Effector CD4-positive, alpha-beta T cell (primary cell): ENCODE measurements around the gene AKAP5.

Experiments
- DNase-seq: peaks from one replicate; pipeline ENCODE4 v3.0.0-alpha.2; 2020
- total RNA-seq: gene quantifications from one replicate; lab custom pipeline; 2026; lab: John Stamatoyannopoulos, UW

The AKAP5 gene, protein sequence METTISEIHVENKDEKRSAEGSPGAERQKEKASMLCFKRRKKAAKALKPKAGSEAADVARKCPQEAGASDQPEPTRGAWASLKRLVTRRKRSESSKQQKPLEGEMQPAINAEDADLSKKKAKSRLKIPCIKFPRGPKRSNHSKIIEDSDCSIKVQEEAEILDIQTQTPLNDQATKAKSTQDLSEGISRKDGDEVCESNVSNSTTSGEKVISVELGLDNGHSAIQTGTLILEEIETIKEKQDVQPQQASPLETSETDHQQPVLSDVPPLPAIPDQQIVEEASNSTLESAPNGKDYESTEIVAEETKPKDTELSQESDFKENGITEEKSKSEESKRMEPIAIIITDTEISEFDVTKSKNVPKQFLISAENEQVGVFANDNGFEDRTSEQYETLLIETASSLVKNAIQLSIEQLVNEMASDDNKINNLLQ
- 3.0 reads per million, percentile 10 among the genes with 10 or more reads in this experiment for total RNA-seq

DNA sequence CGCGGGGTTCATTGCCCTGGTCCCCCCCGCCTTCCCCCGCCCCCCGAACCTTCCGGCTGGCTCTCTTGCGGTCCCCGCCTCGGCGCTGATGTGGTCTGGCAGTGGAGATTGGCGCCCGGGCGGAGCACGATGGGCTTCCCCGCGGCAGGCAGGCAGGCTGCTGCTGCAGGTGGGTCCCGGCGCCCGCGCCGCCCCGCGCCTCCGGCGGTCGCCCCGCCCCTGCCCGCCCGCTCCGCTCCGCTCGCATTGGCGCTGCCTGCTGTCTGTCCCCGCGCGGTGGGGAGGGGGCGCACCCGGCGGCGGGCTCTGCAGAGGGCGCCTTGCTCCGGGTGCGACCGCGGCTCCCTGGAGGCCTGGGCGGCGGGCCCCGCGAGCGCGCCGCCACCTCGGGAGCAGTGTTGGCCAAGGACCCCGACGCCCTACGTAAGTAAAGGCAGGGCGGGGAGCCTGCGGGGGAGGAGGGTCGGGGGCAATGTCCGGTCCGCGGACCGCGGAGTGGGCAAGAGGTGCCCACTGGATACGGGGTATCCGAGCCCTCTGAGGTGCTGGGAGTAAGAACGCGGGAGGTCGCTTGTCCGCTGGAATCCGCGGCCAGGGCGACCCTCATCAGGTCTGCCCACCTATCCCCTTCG lies at the start of gene AKAP5:
AKAP5 (plus strand) TSS at position 309 of the 632 bp plus-strand sequence. CDS start 2,896 bp downstream, outside the sequence.
- DNase-seq, result peak; percentile 61

DNA sequence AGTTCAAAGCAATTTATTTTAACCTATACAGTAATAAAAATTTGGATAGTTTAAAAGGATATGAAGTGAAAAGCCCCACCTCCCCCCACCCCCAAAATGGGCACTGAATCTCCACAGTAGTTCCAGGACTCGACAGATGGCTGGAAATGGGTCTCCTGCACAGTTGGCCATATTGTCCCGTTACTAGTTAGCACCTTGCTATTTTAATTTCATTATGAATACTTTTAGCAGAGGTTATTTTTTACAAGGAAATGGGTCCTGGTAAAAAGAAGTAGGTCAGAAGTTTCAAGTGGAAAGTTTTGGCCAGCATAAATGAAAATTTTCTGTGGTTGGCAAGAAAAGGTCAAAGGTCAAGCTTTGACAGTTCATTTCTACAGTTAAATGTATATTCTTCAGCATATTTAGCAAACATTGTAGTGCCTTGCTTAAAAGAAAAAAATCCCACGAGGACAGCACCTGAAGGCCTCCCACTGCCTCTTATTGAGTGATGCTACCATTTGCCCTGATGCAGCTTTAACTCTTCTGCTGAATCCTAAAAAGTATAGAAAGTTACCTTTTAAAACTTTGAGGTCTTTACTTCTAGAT lies 48.9 kb upstream of the AKAP5 start:
- no peak for DNase-seq

DNA sequence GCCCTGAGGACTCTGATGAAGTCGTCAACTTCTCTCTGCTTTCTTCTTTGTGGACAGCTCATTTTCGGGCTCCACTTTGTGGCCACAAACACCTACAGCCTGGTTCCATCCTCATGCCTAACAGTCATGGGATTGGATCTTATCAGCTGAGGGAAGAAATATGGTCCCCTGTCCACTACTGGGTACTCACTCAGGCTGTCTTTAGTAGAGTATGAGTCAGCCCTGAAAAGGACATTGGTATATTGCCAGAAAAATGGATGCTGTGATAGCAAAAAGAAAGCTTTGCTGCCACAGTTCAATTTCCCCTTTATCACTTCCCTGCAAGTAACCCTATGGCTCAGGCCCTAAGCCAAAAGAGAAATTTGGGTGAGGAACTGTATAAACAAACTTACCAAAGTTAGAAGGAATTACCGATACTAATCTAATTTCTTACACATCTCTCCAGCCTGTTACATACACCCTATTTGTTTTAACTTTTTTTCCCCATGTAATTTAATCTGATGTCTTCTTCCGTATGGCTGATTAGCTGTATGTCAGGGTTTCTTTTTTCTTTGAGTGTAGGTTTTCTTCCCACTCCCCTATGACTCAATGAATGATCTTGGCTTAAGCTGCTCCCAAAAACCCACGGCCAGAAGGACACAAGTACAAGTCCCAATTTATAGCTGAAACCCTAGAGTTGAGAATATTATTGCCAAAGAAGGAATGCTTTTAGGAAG lies 48.1 kb upstream of the AKAP5 start:
- no peak for DNase-seq

DNA sequence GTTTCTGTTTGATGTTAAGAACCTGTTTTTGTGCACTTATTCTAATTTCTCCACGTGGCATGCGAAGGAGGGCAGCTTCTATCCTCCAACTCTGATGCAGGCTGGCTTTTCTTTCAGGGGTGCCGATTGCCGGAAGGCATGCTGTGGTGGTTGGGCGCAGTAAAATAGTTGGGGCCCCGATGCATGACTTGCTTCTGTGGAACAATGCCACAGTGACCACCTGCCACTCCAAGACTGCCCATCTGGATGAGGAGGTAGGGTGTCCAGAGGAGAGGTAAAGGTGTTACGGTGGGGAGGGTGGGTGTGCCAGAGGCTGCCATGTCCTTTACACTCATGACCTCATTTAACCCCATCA lies 47.6 kb upstream of the AKAP5 start:
- no peak for DNase-seq

DNA sequence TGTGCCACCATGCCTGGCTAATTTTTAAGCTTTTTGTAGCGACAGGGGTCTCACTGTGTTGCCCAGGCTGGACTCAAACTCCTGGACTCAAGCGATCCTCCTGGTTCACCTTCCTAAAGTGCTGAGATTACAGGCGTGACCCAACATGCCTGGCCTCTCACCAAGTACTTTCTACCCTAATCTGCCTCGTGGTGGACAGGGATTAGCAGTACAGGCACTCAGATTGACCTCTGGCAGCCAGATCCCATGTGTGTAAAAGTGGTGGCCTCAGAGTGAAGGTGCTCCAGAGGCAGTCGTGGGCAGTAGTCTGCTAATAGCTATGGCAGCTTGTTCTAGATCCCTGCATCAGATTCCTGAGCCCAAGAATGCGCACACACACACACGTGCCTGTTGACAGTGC lies 46.3 kb upstream of the AKAP5 start:
- no peak for DNase-seq

DNA sequence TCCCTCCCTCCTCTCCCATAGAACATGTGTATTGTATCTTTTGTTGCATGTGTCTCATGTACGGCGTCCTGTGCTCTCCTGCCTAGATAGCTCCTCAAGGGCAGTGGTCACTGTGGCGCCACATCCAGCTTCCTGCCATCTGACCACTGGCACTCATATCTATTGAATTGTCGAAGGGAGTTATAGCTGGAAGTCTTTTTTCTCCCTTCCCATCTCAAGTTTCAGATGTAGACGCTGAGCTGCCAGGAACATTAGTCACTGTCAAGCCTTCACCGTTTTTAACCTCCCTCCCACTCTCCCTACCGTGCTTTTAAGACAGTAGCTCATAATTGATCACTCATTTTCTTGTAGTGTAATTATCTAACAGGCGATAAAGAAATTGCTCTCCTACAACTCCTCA lies 44.1 kb upstream of the AKAP5 start:
- DNase-seq, result no peak

DNA sequence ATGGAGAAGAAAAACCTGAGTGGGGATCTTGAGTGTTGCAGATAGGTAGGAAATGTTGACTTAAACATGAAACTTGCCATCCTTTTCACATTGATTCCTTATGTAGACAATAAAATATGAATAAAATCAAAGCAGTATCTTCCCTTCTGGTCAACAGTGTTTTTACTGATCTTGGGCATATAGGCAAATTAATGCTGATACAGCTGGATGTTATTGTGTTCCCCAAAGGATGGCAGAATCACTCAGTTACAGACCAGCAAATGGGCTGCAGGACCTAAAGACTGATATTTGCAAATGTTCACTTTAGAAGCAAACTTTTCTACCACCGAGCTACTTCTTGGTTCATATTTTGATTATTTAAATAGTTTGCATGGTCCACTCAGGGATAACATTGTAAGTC lies 43.3 kb upstream of the AKAP5 start:
- no peak for DNase-seq

DNA sequence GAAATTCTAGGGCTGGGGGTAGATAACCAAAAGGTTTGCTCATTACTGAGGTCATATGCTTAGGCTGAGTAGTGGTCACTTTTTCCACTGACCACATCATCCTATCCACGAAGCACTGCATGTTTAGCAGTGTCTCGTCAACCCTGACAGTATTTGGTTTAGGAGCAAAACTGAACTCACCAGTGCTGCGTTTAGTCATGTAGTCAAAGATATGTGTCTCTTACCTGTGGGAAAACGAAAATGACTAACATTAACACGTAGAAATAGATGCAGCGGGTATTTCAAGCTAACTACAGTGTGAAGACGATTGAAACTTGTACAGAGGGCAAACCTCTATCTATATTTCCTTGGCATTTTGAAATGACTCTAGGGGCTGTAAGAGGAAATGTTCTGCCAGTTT lies 42.5 kb upstream of the AKAP5 start:
- DNase-seq, result no peak

DNA sequence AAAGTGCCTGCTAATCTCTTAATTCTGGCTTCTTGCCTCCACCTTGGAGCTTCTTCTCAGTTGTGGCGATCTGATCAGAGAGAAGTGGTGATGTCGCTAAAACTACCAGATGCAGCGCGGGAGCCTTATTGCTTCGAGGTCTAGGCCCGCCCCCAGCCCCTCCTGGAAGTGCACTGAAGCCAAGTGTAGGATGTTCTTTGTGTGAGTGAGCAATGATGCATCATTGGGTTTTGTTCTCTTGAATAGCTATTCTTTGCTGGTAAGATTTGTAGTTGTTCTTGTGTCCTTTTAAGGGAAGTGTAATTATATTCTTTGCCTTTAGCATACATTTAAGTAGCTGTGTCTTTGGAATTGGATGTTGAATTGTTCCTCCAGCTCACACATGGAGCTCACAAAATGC lies 41.3 kb upstream of the AKAP5 start:
- DNase-seq, result no peak

DNA sequence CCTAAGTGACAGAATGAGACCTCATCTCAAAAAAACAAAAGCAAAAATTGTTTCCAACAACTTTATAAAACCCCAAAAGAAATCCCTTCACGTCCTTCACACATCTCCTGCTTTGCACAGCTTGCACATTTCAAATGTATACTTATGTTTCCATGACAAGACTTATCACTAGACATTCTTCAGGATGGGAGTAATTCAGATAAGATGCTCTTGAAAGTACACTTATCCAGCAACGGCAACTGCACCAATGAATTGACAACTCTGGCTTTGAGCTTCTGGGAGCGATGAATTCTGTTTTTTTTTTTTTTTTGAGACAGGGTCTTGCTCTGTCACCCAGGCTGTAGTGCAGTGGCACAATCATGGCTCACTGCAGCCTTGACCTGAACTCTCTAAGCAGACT lies 30.8 kb upstream of the AKAP5 start:
- no peak for DNase-seq

DNA sequence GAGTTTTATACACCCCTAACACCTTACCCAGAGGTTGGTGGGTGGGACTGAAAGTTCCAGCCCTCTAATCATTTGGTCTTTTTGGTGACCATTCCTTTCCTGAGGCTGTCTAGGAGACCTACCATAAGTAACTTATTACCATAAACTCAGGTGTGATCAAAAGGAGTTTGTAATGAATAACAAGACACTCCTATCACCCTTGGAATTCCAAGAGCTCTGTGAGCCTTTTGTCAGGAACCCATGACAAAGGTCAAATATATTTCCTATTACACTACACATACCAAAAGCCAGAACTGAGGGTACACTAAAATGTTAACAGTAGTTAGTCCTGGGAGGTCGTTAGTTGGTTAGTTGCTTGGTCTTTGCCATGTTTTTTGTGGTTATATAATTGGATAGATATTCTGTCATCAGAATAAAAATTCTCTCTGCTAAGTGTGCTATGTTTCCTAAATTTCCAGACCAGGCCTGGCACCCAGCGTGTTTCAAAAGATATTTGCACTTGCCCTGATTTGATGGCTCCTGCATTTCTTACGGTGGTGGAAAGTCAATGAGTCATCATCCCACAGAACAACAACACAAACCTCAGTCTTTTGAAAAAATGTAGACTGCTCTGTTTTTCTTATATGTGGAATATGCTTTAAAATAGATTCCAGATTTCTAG lies 27.0 kb upstream of the AKAP5 start:
- DNase-seq, result no peak

DNA sequence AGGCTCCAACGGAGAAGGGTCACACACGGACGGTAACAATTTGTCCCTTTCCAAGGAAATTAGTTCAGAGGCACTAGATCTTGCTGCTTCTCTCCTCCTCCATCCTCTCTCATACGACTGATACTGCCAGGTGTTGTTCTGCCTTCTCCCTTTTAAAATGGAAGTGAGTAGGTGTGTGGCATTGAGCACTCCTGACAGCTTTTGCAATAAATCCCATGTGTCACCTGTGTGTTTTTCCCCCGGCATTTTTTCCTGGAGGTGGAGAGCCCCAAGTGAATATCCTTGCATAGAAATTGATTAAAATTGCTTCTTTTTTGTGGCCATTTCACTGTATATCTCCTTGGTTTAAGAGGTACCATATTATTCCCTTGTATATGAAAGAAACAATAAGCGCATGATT lies 26.2 kb upstream of the AKAP5 start:
- no peak for DNase-seq

DNA sequence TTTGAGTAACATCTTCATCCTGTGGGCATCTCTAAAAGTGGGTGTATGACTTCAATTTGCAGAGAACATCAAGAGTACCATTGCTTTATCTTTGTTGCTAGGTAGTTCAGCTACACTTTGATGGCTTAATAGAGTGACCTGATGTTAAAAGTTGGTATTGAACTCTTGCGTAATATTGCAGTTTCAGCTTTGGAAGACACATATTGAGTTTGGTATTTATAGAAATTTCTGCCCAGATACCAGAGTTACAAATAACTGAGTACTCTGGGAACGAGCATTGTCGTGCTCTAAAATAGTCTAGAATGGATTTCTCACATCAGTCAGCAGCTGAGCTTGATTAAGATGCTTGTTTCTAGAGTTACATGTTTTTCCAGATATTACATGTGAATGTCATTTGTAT lies 24.8 kb upstream of the AKAP5 start:
- DNase-seq, result no peak

DNA sequence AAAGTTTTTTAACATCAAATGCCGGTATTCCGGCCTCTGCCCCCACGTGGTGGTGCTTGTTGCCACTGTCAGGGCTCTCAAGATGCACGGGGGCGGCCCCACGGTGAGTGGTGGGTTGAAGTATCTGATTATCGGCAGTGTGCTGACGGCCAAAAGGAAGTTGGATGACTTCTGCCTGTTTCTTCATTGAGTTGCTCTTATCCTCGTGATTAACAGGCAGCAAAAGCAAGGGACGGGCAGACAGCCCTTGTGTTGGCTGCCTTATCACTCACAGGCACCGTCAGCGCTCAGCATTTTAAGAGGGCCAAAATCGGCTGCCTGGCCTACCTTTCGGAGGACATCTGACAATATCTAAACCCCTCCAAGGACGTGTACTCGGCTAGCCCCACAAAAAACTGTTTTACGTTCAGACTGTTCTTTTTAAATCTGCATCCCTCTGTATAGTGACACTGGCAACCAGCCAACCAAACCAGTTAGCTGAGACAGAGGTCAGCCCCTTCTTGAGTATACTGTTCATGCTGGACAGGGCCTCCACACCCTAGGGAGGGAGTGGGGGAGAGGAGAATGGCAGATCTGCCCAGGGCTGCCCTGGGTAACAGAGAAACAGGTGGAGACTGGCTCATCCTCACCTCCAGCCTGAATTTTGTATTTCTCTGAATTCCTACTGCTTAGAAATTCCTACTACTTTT lies 22.9 kb upstream of the AKAP5 start:
- DNase-seq, result no peak

DNA sequence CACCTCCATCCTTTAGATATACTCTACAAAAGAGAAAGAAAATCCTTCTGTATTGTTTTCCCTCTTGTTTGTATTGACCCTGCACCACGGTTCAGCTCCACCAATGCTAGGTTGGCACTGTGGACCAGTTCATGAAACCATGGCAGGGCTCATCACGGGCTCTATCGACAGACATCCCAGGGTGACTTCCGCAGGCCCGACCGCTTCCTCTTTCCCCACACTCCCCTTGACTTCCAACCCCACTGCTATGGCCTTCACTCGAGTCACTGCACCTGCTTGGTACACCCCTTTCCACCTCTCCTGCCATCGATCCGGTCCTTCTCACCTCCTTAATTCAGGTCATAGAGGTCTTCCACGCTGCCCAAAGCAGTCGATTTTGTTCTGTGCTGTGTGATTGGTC lies 21.2 kb upstream of the AKAP5 start:
- DNase-seq, result no peak

DNA sequence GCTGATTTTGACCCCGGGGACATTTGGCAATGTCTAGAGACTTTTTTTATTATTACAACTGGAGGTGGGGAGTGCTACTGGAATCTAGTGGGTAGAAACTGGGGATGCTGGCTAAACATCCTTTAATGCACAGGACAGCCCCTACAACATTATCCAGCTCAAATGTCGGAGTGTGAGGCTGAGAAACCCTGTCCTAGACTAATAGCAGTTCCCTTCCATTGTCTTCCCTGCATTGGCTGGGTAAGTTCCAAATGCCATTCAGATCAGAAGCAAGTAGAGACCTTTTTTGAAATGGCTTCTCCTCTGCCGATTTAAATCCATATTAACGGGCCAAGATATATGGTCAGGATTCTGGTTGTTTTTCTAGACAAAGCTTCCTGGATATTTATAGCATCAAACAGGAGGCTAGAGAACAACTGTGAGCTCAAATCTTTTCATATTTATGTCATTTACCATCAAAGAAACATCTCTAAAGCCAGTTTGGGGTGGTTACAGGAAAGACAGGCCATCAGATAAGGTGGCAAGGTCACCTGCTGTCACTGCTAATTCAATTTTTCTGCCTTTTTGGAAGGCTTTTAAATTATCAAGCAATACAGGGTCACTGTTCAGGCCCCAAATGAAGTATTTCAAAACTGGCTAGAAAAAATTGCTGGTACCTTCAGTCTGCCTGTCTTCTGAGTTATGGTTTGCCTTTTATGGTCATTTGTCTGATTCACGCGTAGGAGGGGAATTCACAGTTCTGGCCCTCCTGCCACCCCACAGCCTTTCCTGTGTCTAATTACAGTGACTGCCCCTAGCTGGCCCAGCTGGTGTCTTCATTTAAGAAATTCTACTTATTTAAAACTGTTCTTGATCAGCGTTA lies 20.1 kb upstream of the AKAP5 start:
- DNase-seq, result peak; percentile 12

DNA sequence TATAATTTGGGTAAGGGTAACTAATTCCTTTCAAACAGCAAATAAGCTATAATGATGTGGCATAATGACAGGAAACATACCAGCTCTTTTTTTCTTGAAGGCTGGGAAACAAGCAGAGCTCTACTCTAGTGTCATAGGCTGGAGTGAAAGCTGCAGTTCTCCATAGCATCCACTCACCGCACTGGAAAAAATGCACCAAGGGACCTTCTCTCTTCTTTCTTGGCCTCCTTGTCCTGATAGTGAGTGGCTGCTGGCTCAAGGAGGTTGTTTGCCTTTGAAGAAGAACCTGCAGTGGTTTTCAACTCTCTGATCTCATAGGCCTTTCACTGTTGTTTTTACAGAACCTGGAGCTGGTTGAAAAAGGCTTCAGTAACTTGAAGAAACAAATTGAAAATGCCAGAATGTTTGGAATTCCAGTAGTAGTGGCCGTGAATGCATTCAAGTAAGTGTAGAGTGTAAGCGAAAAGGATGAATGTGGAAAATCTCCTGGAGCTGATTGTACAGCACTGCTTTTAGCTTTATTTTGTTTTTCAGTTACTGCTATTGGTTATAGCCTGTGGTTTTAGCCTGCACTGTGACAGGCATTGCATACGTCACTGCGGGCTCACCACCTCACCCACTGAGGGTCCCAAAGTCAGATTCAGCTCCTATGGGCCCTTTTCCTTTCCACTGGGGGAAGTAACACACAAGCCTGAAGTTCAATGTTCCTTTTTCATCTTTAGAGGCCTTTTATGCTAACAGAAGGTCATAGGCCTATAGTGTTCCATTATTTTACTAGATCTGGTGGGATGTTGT lies 17.2 kb upstream of the AKAP5 start:
- no peak for DNase-seq

DNA sequence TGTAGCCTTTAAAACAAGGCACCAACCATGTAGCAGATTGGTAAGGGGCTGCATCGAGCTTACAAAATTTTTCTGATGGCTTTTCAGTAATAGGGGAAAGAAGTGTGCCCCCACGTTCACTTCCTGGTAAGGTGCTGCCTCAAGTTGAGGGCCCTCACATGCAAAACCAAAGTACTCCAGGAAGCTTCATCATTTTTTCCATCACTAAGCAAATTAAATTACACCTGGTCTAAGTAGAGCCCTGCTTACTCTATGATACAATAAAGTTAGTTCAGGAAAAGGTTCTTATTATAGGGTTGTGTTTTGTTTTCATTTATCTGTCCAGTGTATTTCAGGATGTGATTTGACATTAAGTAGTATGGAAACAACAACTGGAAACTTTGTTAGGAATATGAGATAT lies 15.0 kb upstream of the AKAP5 start:
- no peak for DNase-seq

DNA sequence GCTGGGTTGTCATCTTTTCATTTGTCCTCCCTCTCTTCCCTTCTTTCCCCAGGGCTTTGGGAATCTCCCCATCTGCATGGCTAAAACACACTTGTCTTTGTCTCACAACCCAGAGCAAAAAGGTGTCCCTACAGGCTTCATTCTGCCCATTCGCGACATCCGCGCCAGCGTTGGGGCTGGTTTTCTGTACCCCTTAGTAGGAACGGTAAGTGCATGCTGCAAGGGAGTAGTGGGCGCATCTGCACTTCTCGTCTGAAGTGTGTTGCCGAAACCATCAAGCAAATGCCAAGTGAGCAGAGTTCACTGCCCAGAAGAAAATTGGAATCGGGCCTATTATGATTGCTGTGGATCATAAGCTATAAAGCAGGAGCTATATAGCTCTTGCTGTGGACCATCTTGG lies 10.6 kb upstream of the AKAP5 start:
- no peak for DNase-seq

DNA sequence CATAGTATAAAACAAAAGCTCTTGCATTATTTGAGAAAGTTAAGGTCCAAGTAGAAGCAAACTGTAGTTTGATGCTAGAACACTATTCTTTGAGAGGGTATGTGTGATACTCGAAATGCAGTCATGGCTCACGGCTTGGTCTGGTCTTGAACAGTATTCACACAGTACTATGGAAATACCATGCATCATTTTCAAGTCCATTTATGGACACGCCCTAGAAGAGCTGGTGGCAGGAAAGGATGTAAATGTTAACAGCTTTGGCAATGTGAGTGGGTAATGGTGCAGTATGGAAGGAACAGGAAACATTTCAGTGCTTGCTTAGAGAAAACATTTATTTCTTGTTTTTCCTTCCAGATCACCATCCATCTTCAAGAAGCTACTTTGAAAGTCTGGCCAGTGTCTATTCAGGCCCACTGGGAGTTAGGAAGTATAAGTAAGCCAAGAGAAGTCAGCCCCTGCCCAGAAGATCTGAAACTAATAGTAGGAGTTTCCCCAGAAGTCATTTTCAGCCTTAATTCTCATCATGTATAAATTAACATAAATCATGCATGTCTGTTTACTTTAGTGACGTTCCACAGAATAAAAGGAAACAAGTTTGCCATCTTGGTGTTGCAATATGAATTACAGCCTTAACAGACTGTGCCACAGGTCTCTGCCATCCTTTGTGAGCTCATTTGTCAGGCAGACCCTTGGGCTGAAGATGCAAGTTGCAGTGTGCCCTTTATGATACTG lies 5.7 kb upstream of the AKAP5 start:
- DNase-seq, result no peak
